RWPE2 (cell line): ENCODE data around the gene FAIM2.

Experiments
- ATAC-seq: fragments of 200-7000 bp; cut with Tn5 transposase; 3 replicates; pipeline ENCODE4 v1.9.1; 2021; ENCODE audit warnings: low read depth
- DNase-seq: peaks from one replicate; pipeline ENCODE4 v3.0.0-alpha.2; 2020; ENCODE audit warnings: low spot score
- H3K27ac ChIP-seq: fragments of 450-650 bp; 2 replicates; pipeline ENCODE4 v1.5.1; 2017; ENCODE audit warnings: mild to moderate bottlenecking; ENCODE audit not compliant: poor library complexity, severe bottlenecking
- H3K27me3 ChIP-seq: fragments of 250-450 bp; sonication (Bioruptor Pico); 2 replicates; pipeline ENCODE4 v1.5.1; 2021; ENCODE audit warnings: mild to moderate bottlenecking, moderate library complexity; ENCODE audit not compliant: insufficient read depth, poor library complexity, severe bottlenecking
- H3K36me3 ChIP-seq: fragments of 250-450 bp; sonication (Bioruptor Pico); 2 replicates; pipeline ENCODE4 v1.5.1; 2020; ENCODE audit warnings: low read depth, mild to moderate bottlenecking, moderate library complexity
- H3K4me1 ChIP-seq: fragments of 250-450 bp; sonication (Bioruptor Pico); 2 replicates; pipeline ENCODE4 v1.5.1; 2021; ENCODE audit warnings: mild to moderate bottlenecking, moderate library complexity; ENCODE audit not compliant: insufficient read depth, poor library complexity, severe bottlenecking
- H3K4me3 ChIP-seq: fragments of 250-450 bp; sonication (Bioruptor Pico); 2 replicates; pipeline ENCODE4 v1.5.1; 2021; ENCODE audit warnings: mild to moderate bottlenecking, moderate library complexity; ENCODE audit not compliant: severe bottlenecking
- H3K9me3 ChIP-seq: fragments of 250-450 bp; sonication (Bioruptor Pico); 2 replicates; pipeline ENCODE4 v1.5.1; 2021; ENCODE audit warnings: mild to moderate bottlenecking, moderate library complexity; ENCODE audit not compliant: severe bottlenecking
- TF ChIP-seq, protein P1 (sequence below): fragments of 450-650 bp; IDR thresholded peaks from one replicate; pipeline ENCODE4 v1.5.1; 2017; ENCODE audit warnings: mild to moderate bottlenecking, moderate library complexity; ENCODE audit not compliant: poor library complexity, severe bottlenecking

Gene FAIM2

DNA sequence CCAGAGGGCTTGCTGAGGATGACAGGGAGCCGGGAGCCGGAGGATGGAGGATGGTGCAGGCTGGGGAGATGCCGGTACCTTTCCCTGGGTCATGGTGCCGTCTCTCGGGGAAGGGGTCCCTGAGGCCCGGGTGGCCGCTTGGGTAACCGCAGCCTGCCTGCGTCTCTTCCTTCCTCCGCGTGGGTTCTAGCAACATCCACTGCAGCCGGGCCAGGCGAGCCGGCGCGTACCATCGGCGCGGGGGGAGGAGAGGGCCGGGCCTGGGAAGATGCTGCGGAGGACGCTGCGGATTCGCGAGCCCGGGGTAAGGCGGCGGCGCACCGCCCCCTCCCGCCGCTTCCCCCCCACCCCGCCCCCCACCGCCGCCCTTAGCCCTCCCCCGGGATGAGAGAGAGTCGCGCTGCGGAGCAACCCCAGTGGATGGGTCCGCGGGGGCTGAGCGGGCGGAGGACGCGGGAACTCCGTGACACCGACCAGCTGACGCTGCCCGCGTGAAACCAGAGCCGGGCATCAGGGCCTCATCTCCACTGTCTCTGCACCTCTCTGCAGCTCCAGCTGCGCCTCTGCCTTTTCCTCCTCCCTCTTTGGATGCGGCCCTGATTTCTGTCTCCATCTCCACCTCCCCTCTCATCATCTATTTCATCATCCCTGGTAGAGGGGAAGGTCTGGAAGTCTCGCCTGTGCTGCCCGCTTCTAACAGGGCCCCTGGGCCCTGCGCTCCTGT lies at the start of gene FAIM2:
Gene FAIM2 (minus strand): TSS at position 201 of the 724 bp plus-strand sequence. CDS start 108 bp downstream, at position 93.
- H3K27ac ChIP-seq, result no peak within 1 kb of the TSS
- ATAC-seq (peak; percentile 55), DNase-seq (peak; percentile 51)
- H3K36me3 ChIP-seq, result no peaks in the 10 kb centered on the region
- H3K4me3 ChIP-seq, result no peak within 1 kb of the TSS
- no peaks in the 10 kb centered on the region for H3K4me1 ChIP-seq
- H3K27me3 ChIP-seq, result no peaks in the 10 kb centered on the region
- TF ChIP-seq, protein P1, sequence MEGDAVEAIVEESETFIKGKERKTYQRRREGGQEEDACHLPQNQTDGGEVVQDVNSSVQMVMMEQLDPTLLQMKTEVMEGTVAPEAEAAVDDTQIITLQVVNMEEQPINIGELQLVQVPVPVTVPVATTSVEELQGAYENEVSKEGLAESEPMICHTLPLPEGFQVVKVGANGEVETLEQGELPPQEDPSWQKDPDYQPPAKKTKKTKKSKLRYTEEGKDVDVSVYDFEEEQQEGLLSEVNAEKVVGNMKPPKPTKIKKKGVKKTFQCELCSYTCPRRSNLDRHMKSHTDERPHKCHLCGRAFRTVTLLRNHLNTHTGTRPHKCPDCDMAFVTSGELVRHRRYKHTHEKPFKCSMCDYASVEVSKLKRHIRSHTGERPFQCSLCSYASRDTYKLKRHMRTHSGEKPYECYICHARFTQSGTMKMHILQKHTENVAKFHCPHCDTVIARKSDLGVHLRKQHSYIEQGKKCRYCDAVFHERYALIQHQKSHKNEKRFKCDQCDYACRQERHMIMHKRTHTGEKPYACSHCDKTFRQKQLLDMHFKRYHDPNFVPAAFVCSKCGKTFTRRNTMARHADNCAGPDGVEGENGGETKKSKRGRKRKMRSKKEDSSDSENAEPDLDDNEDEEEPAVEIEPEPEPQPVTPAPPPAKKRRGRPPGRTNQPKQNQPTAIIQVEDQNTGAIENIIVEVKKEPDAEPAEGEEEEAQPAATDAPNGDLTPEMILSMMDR, result no peak
- H3K9me3 ChIP-seq, result no peaks in the 10 kb centered on the region

DNA sequence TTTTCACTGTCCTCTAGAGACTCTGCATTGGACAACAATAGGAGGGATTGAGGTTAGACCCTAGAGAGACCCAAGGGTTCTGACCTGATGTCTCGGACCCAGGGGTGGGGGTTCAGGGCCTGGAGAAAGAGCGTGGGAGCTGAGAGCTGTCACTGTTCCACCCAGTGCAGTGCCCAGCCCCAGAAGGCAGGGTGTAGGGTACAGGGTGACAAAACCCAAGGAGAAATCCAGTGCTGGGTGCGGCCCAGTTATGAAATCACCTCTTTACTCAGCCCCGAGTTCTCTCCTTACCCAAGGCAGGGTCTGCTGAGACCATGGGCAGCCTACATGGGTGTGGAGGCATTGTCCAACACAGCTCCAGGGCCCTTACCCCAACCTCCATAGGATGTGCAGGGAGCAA lies 49.5 kb upstream of the FAIM2 start:
- TF ChIP-seq, protein P1, result no peak
- ATAC-seq (no peak; the same call in 2 of the 3 replicates), DNase-seq (peak; percentile 36)
- Histone ChIP-seq H3K27me3 (no peaks in the 10 kb centered on the region), H3K27ac (no peak overlapping the region), H3K9me3 (no peaks in the 10 kb centered on the region), H3K36me3 (no peaks in the 10 kb centered on the region), H3K4me1 (no peaks in the 10 kb centered on the region), H3K4me3 (no peak overlapping the region)

DNA sequence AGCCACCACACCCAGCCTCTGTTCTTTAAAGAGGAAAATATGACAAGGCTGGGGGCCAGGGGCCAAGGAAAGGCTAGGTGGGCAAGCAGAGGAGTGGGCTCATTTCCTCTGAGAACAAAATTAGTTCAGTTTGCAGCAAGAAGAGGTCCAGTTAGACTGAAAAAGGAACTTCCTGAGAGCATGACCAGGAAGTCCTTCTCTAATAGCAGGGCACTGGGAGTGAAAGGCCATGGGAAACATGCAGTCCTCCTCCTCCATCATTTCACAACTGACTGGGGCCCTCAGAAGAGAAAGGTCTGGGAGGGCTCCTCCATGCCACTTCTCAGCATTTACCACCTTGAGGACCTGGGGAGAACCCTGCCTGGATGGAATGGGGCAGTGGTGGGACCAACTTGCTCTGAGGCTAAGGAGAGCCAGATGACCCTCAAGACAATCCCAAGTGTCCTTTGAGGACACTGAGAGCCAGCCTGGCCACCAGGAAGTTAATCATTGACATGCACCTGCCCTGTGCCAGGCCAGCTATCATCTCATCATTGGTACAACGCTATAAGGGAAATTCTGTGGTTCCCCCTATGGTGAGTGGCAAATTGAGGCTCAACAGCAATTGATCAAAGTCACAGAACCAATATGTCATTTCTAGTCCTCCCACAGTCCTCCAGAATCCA lies 48.8 kb upstream of the FAIM2 start:
- Histone ChIP-seq H3K9me3 (no peaks in the 10 kb centered on the region), H3K27ac (no peak overlapping the region), H3K4me3 (no peak overlapping the region), H3K4me1 (no peaks in the 10 kb centered on the region), H3K27me3 (no peaks in the 10 kb centered on the region), H3K36me3 (no peaks in the 10 kb centered on the region)
- TF ChIP-seq, protein P1, result no peak
- ATAC-seq, result no peak
- DNase-seq, result peak; percentile 19

DNA sequence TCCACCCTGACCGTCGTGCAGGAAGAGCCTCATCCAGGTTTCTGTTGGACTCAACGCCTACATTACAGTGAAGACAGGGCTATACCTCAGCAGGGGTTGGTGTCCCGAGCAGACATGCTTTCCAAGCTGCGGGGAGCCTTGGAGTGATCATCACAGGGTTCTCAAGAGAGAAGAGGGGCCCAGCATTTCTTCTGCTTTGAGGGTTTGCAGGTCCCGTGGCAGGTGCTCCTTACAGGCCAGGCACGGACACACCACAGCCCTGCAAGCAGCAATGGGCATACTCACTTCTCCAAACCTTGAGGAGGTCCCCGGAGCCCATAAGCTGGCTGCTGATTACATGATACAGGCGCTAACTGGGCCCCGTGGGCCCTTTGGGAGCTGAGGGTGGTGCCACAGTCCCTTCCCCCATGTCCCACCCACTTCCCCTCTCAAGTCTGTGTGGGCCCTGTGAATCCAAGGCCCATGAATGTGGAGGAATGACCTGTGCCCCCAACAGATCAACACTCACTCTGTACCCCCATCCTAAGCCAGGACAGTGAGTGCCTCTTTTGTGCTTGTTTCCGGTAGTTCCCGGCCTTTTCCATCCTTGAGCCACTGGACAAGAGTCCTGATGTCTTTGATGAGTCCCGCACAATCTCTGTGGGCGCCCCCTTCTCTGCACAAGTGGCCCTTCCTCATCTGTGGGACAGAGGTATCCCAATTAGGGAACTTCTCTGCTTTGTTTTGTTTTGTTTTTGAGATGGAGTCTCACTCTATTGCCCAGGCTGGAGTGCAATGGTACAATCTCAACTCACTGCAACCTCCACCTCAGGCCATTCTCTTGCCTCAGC lies 47.9 kb upstream of the FAIM2 start:
- Histone ChIP-seq H3K27ac (no peak overlapping the region), H3K4me3 (no peak overlapping the region), H3K4me1 (no peaks in the 10 kb centered on the region), H3K36me3 (no peaks in the 10 kb centered on the region), H3K27me3 (no peaks in the 10 kb centered on the region), H3K9me3 (no peaks in the 10 kb centered on the region)
- ATAC-seq, result no peak
- TF ChIP-seq, protein P1, result no peak
- DNase-seq, result peak; percentile 31
